Measurements from ENCODE around the gene DNASE1L1. TPM values are rescaled to one million over a fixed set of nuclear protein-coding genes. Genes with fewer than 3 reads are reported as not detected.

Gene DNASE1L1
- total RNA-seq, 1 experiment from 2014 or later = 16.2 TPM

DNA sequence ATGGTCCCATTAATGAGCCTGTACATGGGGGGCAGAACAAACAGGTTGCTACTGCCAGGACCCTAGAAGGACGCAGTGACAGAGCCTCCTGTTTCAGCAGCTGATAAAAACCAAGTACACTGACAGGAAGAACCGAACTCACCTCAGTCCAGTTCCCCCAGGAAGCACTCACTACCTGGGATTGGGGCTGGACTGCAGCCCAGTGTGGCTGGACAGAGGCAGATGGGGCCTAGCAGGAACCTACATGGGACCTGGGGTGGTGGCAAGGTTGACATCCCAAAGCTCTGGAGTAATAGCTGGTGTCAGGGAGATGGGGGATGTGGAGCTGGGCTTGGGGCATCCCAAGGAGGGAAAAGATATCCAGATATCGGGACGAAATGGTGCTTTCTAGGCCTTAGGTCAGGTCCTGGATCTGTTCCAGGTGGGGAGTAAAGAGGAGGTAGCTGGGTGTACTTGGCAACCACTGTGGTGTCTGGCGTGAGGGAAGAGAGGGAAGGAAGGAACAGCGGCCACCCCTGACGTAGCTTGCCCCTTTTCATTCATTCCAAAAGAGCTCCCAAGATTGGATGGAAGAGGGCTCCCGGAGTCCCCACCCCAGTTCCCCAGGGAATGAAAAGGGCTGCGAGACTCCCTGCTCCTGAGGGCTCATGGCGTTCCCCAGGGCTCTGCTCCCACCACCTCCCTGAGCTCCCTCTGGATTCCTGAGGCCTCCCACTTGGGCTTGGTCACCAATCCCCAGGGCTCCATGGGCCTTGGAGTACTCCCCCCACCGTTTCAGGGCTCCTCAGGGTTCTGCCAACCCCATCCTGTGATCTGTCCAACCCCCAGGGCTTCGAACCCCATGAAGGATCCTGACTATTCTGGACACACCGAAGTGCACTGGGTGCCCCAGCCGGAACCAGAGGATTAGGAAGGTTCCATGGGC, 25.4 kb downstream of the DNASE1L1 start:
- ATAC-seq (no peak), DNase-seq (ENCODE audit: low spot score) (no peak)
- peaks cover 26% of the 10 kb centered on the region for H3K4me1 Mint-ChIP-seq
- ChIA-PET CTCF (interaction anchor here (0.6 to 3.9 kb wide), 2 partner anchors 10 to 148 kb away, joined by 3 to 43 read pairs; partner anchors contain the start of gene FLNA), POLR2A (interaction anchor here (0.6 to 1.9 kb wide), 3 partner anchors 10 to 246 kb away, joined by 3 to 10 read pairs (median 4); partner anchors contain the start of gene FLNA)
- peaks cover 9% of the 10 kb centered on the region for H3K36me3 Mint-ChIP-seq
- no peak overlapping the region for H3K4me3 Mint-ChIP-seq
- no peak overlapping the region; the same call in 1 of the 2 replicates for H3K27ac Mint-ChIP-seq
- H3K27me3 Mint-ChIP-seq (ENCODE audit: low read depth) = no peaks in the 10 kb centered on the region
- H3K9me3 Mint-ChIP-seq = no peaks in the 10 kb centered on the region
- TF ChIP-seq, protein P1, sequence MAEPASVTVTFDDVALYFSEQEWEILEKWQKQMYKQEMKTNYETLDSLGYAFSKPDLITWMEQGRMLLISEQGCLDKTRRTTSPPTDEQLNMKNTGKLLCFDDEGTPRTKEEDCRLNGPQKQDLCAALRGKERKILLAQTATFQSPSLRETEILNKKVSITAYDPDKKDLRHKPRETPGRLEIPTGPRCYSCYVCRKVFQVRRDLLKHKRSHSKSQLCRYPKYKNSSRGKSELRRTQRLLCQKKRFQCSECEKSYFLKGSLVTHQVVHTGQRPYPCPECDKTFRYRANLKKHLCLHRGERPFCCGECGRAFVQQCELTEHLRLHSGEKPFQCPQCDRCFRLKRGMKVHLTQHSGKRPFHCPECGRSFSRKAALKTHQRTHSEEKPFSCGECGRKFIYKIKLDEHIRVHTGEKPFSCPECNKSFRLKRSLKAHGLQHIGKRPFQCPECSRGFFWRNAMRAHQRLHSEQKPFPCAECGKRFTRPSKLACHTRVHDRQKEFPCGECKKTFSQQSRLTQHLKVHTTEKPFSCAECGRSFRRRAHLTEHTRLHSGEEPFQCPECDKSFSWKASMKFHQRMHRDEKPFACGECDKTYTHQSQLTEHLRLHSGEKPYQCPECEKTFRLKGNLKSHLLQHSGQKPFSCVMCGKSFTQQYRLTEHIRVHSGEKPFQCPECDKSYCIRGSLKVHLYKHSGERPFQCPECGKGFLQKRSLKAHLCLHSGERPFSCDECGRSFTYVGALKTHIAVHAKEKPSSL (CRISPR knock-in tag; conservative IDR thresholded peaks at IDR 0.05) = no peak
- TF ChIP-seq, protein P2, sequence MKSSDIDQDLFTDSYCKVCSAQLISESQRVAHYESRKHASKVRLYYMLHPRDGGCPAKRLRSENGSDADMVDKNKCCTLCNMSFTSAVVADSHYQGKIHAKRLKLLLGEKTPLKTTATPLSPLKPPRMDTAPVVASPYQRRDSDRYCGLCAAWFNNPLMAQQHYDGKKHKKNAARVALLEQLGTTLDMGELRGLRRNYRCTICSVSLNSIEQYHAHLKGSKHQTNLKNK (CRISPR knock-in tag; IDR thresholded peaks at IDR 0.05) = no peak

DNA sequence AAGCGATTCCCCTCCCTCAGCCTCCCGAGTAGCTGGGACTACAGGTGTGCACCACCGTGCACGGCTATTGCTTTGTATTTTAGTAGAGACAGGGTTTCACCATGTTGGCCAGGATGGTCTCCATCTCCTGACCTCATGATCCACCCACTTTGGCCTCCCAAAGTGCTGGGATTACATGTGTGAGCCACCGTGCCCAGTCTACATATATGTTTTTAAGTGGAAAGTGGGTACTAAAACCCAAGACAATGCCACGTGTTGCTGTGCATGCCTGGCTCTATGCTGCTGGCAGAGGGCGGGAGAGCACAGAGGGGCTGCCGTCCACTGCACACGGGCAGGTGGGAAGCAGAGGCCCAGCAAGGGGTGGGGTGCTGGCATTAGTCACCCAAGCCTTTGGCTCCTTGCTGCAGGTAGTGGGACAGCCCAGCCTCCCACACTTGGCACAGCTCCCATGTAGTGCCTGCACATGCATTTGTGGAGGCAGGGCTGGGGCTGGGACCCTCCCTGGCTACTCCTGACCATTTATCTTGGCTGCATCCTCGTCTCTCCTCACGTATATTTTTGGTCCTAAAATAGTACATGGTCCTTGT, 26.5 kb downstream of the DNASE1L1 start:
- Mint-ChIP-seq H3K9me3 (no peaks in the 10 kb centered on the region), H3K27me3 (ENCODE audit: low read depth) (no peaks in the 10 kb centered on the region), H3K27ac (peak overlapping the region; percentile 53; the same call in 1 of the 2 replicates), H3K4me1 (peaks cover 26% of the 10 kb centered on the region), H3K36me3 (peaks cover 9% of the 10 kb centered on the region), H3K4me3 (no peak overlapping the region)
- ChIA-PET CTCF (interaction anchor here (3.9 kb wide), 1 partner anchor 9 kb away, joined by 43 read pairs; the partner anchor contains the start of gene FLNA), POLR2A (interaction anchor here (1.5 to 1.9 kb wide), 2 partner anchors 9 kb away, joined by 4 to 10 read pairs; partner anchors contain the start of gene FLNA)
- no peak for ATAC-seq
- TF ChIP-seq, protein P3, sequence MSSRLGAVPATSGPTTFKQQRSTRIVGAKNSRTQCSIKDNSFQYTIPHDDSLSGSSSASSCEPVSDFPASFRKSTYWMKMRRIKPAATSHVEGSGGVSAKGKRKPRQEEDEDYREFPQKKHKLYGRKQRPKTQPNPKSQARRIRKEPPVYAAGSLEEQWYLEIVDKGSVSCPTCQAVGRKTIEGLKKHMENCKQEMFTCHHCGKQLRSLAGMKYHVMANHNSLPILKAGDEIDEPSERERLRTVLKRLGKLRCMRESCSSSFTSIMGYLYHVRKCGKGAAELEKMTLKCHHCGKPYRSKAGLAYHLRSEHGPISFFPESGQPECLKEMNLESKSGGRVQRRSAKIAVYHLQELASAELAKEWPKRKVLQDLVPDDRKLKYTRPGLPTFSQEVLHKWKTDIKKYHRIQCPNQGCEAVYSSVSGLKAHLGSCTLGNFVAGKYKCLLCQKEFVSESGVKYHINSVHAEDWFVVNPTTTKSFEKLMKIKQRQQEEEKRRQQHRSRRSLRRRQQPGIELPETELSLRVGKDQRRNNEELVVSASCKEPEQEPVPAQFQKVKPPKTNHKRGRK (CRISPR knock-in tag; IDR thresholded peaks at IDR 0.05; ENCODE audit: borderline replicate concordance) = no peak
- no peak for TF ChIP-seq TEAD1 (CRISPR knock-in tag; IDR thresholded peaks at IDR 0.05)
- TF ChIP-seq, protein P4, sequence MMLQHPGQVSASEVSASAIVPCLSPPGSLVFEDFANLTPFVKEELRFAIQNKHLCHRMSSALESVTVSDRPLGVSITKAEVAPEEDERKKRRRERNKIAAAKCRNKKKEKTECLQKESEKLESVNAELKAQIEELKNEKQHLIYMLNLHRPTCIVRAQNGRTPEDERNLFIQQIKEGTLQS (CRISPR knock-in tag; conservative IDR thresholded peaks at IDR 0.05) = no peak
- no peak for TF ChIP-seq ZNF219 (CRISPR knock-in tag; IDR thresholded peaks at IDR 0.05; ENCODE audit: borderline replicate concordance)
- no peak for TF ChIP-seq FOXK1 (CRISPR knock-in tag; IDR thresholded peaks at IDR 0.05)
- TF ChIP-seq, protein P5, sequence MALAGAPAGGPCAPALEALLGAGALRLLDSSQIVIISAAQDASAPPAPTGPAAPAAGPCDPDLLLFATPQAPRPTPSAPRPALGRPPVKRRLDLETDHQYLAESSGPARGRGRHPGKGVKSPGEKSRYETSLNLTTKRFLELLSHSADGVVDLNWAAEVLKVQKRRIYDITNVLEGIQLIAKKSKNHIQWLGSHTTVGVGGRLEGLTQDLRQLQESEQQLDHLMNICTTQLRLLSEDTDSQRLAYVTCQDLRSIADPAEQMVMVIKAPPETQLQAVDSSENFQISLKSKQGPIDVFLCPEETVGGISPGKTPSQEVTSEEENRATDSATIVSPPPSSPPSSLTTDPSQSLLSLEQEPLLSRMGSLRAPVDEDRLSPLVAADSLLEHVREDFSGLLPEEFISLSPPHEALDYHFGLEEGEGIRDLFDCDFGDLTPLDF (CRISPR knock-in tag; IDR thresholded peaks at IDR 0.05) = no peak
- no peak for TF ChIP-seq KAT7 (CRISPR knock-in tag; IDR thresholded peaks at IDR 0.05; ENCODE audit: borderline replicate concordance)
- TF ChIP-seq, protein P6, sequence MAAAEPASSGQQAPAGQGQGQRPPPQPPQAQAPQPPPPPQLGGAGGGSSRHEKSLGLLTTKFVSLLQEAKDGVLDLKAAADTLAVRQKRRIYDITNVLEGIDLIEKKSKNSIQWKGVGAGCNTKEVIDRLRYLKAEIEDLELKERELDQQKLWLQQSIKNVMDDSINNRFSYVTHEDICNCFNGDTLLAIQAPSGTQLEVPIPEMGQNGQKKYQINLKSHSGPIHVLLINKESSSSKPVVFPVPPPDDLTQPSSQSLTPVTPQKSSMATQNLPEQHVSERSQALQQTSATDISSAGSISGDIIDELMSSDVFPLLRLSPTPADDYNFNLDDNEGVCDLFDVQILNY (CRISPR knock-in tag; IDR thresholded peaks at IDR 0.05) = no peak
- TF ChIP-seq, protein P2 (CRISPR knock-in tag; IDR thresholded peaks at IDR 0.05) = no peak
- TF ChIP-seq NFE2L1 (CRISPR knock-in tag; IDR thresholded peaks at IDR 0.05) = no peak
- TF ChIP-seq, protein P7, sequence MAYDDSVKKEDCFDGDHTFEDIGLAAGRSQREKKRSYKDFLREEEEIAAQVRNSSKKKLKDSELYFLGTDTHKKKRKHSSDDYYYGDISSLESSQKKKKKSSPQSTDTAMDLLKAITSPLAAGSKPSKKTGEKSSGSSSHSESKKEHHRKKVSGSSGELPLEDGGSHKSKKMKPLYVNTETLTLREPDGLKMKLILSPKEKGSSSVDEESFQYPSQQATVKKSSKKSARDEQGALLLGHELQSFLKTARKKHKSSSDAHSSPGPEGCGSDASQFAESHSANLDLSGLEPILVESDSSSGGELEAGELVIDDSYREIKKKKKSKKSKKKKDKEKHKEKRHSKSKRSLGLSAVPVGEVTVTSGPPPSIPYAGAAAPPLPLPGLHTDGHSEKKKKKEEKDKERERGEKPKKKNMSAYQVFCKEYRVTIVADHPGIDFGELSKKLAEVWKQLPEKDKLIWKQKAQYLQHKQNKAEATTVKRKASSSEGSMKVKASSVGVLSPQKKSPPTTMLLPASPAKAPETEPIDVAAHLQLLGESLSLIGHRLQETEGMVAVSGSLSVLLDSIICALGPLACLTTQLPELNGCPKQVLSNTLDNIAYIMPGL (CRISPR knock-in tag; IDR thresholded peaks at IDR 0.05) = no peak
- TF ChIP-seq MXD4 (CRISPR knock-in tag; IDR thresholded peaks at IDR 0.05; ENCODE audit: borderline replicate concordance) = no peak
- no peak for TF ChIP-seq ZNF416 (CRISPR knock-in tag; IDR thresholded peaks at IDR 0.05)
- DNase-seq (ENCODE audit: low spot score) = no peak

Measured in WTC11 (cell line).